Measurements from ENCODE around the gene SGPL1. TPM values are rescaled to one million over a fixed set of nuclear protein-coding genes. Genes with fewer than 3 reads are reported as not detected.

SGPL1 gene
- total RNA-seq, 1 donor from 2014 or later = 111 TPM

DNA sequence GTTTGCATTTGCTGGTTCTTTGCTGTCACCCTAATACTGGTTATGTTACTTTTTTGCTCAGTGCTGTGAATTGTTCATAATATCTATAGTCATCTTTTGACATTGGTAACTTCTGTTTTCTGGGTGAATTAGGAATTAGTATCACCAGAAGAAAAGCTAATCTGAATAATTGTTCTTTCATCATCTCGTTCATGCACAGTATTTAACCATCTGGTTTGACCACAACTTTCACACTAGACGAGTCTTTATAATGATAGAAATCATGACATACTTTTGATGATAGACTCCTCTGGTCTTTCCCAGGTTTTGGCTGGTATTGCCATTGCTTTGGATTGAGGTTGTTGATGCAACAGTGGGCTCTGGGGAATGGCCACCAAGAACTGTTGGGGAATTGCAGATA lies 25.1 kb downstream of the SGPL1 start:
- no peak for DNase-seq
- no peak for TF ChIP-seq CTCF (IDR thresholded peaks at IDR 0.05; ENCODE audit: partially characterized antibody, unreplicated experiment)
- H3K27ac Mint-ChIP-seq (ENCODE audit: unreplicated experiment) = no peak overlapping the region
- H3K27me3 Mint-ChIP-seq (ENCODE audit: unreplicated experiment) = peaks cover 1% of the 10 kb centered on the region
- peaks cover 3% of the 10 kb centered on the region for H3K36me3 Mint-ChIP-seq (ENCODE audit: unreplicated experiment)
- H3K4me1 Mint-ChIP-seq (ENCODE audit: low read depth, unreplicated experiment) = peaks cover 6% of the 10 kb centered on the region
- H3K4me3 Mint-ChIP-seq (ENCODE audit: unreplicated experiment) = no peak overlapping the region
- peaks cover 5% of the 10 kb centered on the region for H3K9me3 Mint-ChIP-seq (ENCODE audit: unreplicated experiment)

- Mint-ChIP-seq H3K9me3 (ENCODE audit: unreplicated experiment) (peaks cover 5% of the 10 kb centered on the region), H3K4me1 (ENCODE audit: low read depth, unreplicated experiment) (peaks cover 11% of the 10 kb centered on the region), H3K4me3 (ENCODE audit: unreplicated experiment) (no peak overlapping the region), H3K27ac (ENCODE audit: unreplicated experiment) (no peak overlapping the region), H3K36me3 (ENCODE audit: unreplicated experiment) (peaks cover 3% of the 10 kb centered on the region), H3K27me3 (ENCODE audit: unreplicated experiment) (peaks cover 1% of the 10 kb centered on the region)
- no peak for TF ChIP-seq CTCF (IDR thresholded peaks at IDR 0.05; ENCODE audit: partially characterized antibody, unreplicated experiment)
- DNase-seq = no peak
Observed at GRCh38 chr10:70843333-70843732, 27.6 kb downstream of the SGPL1 start.

DNA sequence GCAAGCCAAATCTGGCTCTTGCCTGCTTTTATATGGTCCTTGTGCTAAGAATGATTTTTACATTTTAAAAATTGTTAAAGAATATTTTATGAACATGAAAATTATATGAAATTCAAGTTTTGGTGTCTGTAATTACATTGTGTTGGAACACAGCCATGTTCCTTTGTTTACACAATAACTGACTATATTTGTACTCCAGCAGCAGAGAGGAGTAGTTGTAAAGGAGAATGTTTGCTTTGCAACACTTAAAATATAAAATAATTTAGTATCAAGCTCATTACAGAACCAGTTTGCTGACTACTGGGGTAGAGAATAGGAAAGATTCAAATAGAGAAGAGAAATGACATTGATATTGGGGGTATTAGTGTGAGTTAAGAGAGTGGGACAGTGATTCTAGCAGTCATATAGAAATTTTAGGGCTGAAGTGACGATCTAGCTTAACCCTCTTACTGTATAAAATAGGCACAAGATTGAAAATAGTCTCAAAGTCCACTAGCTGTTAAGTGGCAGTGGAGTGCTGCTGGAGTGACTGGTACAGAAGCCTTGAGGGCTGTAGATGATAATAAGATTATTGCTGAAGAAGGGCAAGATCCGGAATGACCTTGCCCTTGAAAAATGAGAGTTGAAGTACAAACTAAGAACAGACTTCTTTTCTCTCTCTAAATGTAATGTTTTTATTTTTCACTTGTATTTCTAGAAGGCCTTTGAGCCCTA lies 28.2 kb downstream of the SGPL1 start:
- no peak for TF ChIP-seq CTCF (IDR thresholded peaks at IDR 0.05; ENCODE audit: partially characterized antibody, unreplicated experiment)
- no peak for DNase-seq
- Mint-ChIP-seq H3K4me3 (ENCODE audit: unreplicated experiment) (no peak overlapping the region), H3K4me1 (ENCODE audit: low read depth, unreplicated experiment) (peaks cover 11% of the 10 kb centered on the region), H3K27ac (ENCODE audit: unreplicated experiment) (no peak overlapping the region), H3K36me3 (ENCODE audit: unreplicated experiment) (peaks cover 3% of the 10 kb centered on the region), H3K27me3 (ENCODE audit: unreplicated experiment) (peaks cover 1% of the 10 kb centered on the region), H3K9me3 (ENCODE audit: unreplicated experiment) (peaks cover 5% of the 10 kb centered on the region)

DNA sequence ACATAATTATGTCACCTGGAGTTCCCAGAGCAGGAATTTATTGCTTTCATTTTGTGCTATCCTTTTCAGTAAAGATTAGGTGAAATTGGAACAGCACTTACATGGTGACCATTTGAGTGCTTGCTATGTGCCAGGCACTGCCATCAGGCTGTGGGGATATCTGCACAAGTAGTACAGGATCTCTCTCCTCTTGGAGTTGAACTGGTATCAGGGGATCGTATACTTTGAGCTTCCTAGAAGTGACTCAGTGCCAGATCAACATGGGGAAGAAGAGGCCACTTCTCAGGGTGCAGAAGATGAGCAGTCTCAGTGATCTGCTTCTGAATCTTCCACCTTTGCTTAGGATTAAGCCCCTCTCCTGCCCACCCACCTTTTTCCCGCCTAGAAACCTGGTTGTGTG lies 29.5 kb downstream of the SGPL1 start:
- no peak for TF ChIP-seq CTCF (IDR thresholded peaks at IDR 0.05; ENCODE audit: partially characterized antibody, unreplicated experiment)
- H3K4me1 Mint-ChIP-seq (ENCODE audit: low read depth, unreplicated experiment) = peaks cover 11% of the 10 kb centered on the region
- peaks cover 3% of the 10 kb centered on the region for H3K36me3 Mint-ChIP-seq (ENCODE audit: unreplicated experiment)
- peaks cover 5% of the 10 kb centered on the region for H3K9me3 Mint-ChIP-seq (ENCODE audit: unreplicated experiment)
- H3K27ac Mint-ChIP-seq (ENCODE audit: unreplicated experiment) = no peak overlapping the region
- H3K4me3 Mint-ChIP-seq (ENCODE audit: unreplicated experiment) = no peak overlapping the region
- DNase-seq = no peak
- peaks cover 1% of the 10 kb centered on the region for H3K27me3 Mint-ChIP-seq (ENCODE audit: unreplicated experiment)

DNA sequence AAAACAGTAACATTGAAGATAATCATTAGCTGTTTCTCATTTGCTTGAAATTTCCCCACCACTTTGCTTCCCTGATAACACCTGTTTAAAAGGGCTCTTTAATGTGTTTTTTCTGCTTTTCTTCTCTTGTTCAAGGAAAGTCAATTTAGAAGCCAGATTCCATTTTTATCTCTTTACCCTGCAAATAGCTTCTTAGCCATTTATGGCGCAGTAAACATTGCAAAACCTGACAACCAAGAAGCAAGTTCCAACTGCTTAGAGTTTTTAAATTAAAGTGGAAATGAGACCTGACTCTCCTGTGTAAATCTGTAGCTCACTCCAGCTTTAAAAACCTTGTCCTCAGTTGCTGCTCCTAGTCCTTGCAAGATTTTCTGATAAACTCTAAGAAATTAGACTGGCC lies 30.1 kb downstream of the SGPL1 start:
- H3K27me3 Mint-ChIP-seq (ENCODE audit: unreplicated experiment) = peaks cover 1% of the 10 kb centered on the region
- H3K27ac Mint-ChIP-seq (ENCODE audit: unreplicated experiment) = no peak overlapping the region
- H3K9me3 Mint-ChIP-seq (ENCODE audit: unreplicated experiment) = peaks cover 5% of the 10 kb centered on the region
- no peak for DNase-seq
- peaks cover 3% of the 10 kb centered on the region for H3K36me3 Mint-ChIP-seq (ENCODE audit: unreplicated experiment)
- H3K4me1 Mint-ChIP-seq (ENCODE audit: low read depth, unreplicated experiment) = peaks cover 11% of the 10 kb centered on the region
- TF ChIP-seq CTCF (IDR thresholded peaks at IDR 0.05; ENCODE audit: partially characterized antibody, unreplicated experiment) = no peak
- H3K4me3 Mint-ChIP-seq (ENCODE audit: unreplicated experiment) = no peak overlapping the region

Measured in glutamatergic neuron (in vitro differentiated cells).